NCI-H524 (cell line): ENCODE measurements around the gene ZNF418.
"Not testable (repeated sequence)": the region's sequence is repeated elsewhere in the genome, so short reads cannot be mapped to it uniquely, and the experiment has no call there.

Experiments
- DNase-seq, 2 experiments: peaks; one replicate each; lab custom pipeline; 2025; lab: John Stamatoyannopoulos, UW

Gene ZNF418

DNA sequence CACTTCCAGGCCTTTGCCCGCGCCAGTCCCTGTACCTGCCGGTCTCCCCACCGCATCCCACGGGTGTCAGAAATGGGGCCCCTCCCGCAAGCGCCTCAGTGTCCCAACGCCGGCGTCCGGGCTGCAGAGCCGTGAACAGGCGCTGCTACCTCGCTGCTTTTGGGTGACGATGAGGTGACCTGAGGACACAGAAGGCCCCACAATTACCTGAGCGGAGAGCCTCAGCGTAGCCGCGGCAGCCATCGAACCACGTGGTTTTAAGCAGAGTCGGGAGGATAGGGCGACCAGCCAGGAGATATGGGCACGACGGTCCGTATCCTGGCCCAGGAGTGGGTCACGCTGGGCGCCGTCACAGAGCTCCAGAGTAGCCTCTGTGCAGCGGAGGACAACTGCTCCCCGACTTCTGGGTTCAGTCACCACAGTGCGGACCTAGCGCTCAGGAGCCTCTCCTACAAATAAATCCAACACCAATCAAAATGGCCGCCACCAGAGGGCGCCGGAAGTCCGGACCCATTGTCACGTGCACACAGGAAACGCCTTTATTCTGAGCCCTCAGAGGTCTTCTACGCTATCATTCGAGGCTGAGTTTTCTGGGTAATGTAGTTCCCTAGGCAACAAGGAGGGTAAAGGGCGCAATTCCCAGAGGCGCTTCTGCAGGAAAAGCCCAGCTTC is 46.5 kb downstream of the ZNF418 start, which contains the start of gene ZNF814:
ZNF814 (minus strand) TSS at position 478 of the 672 bp plus-strand sequence; CDS start at position 243, 235 bp downstream.
- DNase-seq = peak; percentile 90 to 98

DNA sequence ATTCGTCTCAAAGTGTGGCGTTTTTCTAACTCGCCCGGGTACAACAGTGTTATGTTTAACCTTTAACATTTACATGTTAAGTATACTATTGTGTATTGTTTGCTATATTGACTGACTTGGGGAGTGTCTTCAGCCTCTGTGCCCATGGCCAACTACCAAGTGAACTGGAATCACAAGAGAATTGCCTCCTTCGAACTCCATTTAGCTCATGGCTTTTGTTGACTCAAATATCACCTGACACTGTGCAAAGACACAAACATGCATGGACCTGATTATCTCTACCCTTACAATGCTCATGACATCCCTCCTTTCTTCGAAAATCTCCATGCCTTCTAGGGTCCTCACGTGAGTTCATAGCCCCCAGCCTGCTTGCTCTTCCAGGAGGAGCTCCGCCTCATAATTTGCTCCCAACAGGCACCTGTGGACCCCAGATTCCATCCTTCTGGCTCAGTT is 47.1 kb downstream of the ZNF418 start:
- peak in 1 of 2 experiments; percentile 22 for DNase-seq

DNA sequence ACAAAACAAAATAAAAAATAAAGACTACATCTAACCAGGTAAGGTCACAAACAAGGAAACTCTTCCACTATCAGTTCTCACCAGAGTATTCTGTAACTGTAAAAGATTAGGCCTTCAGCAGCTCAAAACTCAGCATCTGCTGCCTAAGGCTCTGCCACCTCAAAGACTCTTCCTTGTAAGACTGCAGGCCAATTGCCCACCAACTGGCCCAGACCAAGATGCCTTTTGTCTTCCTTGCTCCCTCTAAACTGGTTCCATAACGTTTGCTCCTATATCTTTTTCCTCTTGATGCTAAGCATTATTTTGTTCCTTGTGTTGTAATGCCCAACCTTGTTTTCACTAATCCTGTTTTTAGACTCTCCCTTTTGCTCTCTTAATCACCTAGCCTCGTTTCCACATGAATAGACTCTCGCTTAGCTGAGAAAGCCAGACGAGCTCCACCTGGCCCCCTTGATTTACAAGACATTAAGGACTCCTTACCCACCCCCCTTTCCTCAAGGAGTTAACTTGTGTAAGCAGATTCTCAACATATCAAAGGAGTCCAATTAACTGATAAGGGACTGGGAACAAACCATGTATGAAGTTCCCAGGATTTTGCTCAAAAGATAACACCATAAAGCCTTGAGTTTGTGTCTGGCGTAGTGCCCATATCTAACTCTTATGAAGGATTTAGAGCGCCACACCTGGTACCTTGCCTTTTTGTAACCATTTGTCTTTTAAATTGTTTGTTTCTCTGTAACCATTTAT is 47.8 kb downstream of the ZNF418 start:
- no peak for DNase-seq

DNA sequence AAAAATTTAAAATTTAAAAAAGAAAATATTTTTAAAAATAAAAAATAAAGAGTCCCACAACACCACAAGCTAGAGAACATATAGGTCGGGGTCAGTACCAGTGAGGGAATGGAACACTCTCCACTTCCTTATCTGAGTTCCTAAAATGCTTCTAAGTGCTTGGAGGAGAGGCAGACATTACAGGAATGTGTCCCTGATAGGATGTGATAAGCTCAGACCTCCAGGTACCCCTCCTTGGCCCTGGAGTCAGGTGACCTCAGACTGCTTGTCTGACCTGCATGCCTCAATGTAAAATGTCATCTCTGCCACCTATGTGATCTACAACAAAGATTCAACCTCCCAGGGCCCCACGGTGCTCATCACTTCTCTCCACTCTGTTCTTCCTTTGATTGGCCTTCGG is 49.2 kb downstream of the ZNF418 start:
- DNase-seq = no peak

DNA sequence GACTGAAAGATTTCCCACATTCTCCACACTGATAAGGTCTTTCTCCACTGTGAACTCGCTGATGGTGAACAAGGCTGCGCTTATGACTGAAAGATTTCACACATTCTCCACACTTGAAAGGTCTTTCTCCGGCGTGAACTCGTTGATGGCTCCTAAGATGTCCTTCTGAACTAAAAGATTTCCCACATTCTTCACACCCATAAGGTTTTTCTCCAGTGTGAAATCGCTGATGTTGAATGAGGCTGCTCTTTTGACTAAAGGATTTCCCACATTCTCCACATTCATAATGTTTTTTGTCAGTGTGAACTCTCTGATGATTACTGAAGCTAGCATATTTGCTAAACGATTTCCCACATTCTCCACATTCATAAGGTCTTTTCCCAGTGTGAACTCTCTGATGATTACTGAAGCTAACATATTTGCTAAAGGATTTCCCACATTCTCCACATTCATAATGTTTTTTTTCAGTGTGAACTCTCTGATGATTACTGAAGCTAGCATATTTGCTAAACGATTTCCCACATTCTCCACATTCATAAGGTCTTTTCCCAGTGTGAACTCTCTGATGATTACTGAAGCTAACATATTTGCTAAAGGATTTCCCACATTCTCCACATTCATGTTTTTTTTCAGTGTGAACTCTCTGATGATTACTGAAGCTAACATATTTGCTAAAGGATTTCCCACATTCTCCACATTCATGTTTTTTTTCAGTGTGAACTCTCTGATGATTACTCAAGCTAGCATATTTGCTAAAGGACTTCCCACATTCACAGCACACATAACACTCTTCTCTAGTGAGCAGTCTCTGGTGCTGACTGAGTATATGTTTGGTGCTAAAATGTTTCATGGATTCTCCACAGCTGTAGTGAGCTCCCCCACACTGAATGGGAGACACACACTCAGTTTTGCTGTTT is 61.1 kb downstream of the ZNF418 start:
- not testable (repeated sequence) for DNase-seq

- no peak for DNase-seq
Measured at GRCh38 chr19:57872450-57872849, 62.8 kb downstream of the ZNF418 start.
